Stimulated activated CD8-positive, alpha-beta memory T cell treated with anti-CD3 and anti-CD28 coated beads, Interleukin-2, amount 100 ng/mL, for 48 hours (primary cell): ENCODE data around the gene MEGF11.

Source experiments
- DNase-seq, 2 donors: peaks; one replicate each; pipeline ENCODE4 v3.0.0-alpha.2; 2020; ENCODE audit warnings: low read depth in 2 of 2

The MEGF11 gene

GRCh38 chr15:65944404-65944803 lies 309.1 kb downstream of the MEGF11 start:
- DNase-seq = no peak

GRCh38 chr15:65942436-65942835 lies 311.1 kb downstream of the MEGF11 start:
- no peak for DNase-seq

- DNase-seq = no peak
These were observed 313.0 kb downstream of the MEGF11 start for GRCh38 chr15:65940618-65940909.

GRCh38 chr15:65939901-65940617 lies 313.5 kb downstream of the MEGF11 start:
- no peak for DNase-seq

- no peak for DNase-seq
These were observed 314.9 kb downstream of the MEGF11 start for GRCh38 chr15:65938604-65939003.

GRCh38 chr15:65937476-65937875 lies 316.1 kb downstream of the MEGF11 start:
- DNase-seq = no peak

GRCh38 chr15:65937054-65937453 lies 316.5 kb downstream of the MEGF11 start:
- DNase-seq = no peak

GRCh38 chr15:65936282-65936681 lies 317.3 kb downstream of the MEGF11 start:
- no peak for DNase-seq

- DNase-seq = no peak
These were observed 318.2 kb downstream of the MEGF11 start for GRCh38 chr15:65935391-65935790.

- DNase-seq = no peak
These were observed 322.3 kb downstream of the MEGF11 start for GRCh38 chr15:65931221-65931620.

GRCh38 chr15:65930134-65930533 lies 323.4 kb downstream of the MEGF11 start:
- no peak for DNase-seq

- DNase-seq = no peak
These were observed 324.0 kb downstream of the MEGF11 start for GRCh38 chr15:65929573-65929972.

GRCh38 chr15:65927545-65927944 lies 326.0 kb downstream of the MEGF11 start:
- DNase-seq = no peak

GRCh38 chr15:65926899-65927298 lies 326.7 kb downstream of the MEGF11 start:
- DNase-seq = no peak

- no peak for DNase-seq
These were observed 327.1 kb downstream of the MEGF11 start for GRCh38 chr15:65926459-65926858.

- no peak for DNase-seq
These were observed 328.2 kb downstream of the MEGF11 start for GRCh38 chr15:65925338-65925737.

- no peak for DNase-seq
These were observed 329.5 kb downstream of the MEGF11 start for GRCh38 chr15:65924004-65924403.

GRCh38 chr15:65923264-65923663 lies 330.3 kb downstream of the MEGF11 start:
- no peak for DNase-seq

- DNase-seq = no peak
These were observed 330.9 kb downstream of the MEGF11 start for GRCh38 chr15:65922621-65923020.

- DNase-seq = no peak
These were observed 331.8 kb downstream of the MEGF11 start for GRCh38 chr15:65921780-65922179.

GRCh38 chr15:65920825-65921309 lies 332.7 kb downstream of the MEGF11 start:
- DNase-seq = no peak

- no peak for DNase-seq
These were observed 333.4 kb downstream of the MEGF11 start for GRCh38 chr15:65920121-65920520.

- DNase-seq = no peak
These were observed 334.2 kb downstream of the MEGF11 start for GRCh38 chr15:65919353-65919752.

GRCh38 chr15:65918945-65919344 lies 334.6 kb downstream of the MEGF11 start:
- DNase-seq = no peak
